ENCODE measurements around the gene RPS6KA3. TPM values are rescaled to one million over a fixed set of nuclear protein-coding genes. Genes with fewer than 3 reads are reported as not detected.

Gene RPS6KA3
- total RNA-seq, 2 donors from 2014 or later: 13.9 to 20.5 TPM

DNA sequence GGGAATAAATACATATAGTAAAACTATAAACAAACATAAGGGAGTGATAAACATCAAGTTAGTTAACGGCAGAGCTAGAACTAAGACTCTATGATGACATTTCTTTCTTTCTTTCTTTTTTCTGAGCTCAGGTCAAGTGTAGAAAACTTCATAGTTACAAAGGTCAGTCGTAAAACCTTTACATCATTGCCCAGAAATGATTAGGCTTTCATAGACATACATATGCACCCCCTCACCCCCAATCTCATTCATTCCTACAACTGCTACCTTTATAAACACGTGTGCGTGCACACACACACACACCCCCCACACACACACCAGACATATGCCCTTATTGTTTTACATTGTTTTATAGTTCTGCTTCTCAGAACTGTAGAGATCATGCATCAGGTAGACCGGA, 130.8 kb downstream of the RPS6KA3 start:
- no peak overlapping the region for H3K4me3 Mint-ChIP-seq
- H3K36me3 ChIP-seq (ENCODE audit: control insufficient read depth, insufficient read depth, low read length): peaks cover 73% of the 10 kb centered on the region

DNA sequence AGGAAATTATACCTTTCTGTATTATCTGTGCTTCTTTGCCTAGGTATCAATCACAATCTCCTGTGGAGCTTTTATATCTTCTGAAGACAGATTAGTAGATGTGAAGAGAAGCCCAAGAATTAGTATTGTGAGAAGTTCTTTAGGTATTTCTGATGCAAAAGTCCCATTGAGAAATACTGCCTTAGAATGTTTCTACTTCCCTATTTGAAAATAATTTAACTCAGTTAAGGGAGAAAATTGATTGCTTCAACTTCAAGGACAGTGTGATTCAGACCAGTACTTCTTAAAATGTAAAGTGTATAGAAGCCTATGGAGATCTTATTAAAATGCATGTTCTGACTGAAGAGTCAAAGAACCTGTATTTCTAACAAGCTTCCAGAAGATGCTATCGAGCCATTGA, 134.0 kb downstream of the RPS6KA3 start:
- no peak for DNase-seq
- Histone ChIP-seq H3K36me3 (ENCODE audit: control insufficient read depth, insufficient read depth, low read length) (peaks cover 76% of the 10 kb centered on the region), H3K27me3 (ENCODE audit: control insufficient read depth, insufficient read depth, low read length, poor library complexity, severe bottlenecking) (no peaks in the 10 kb centered on the region), H3K4me3 (ENCODE audit: low read length) (no peak overlapping the region), H3K27ac (ENCODE audit: low read depth, low read length) (no peak overlapping the region), H3K9ac (ENCODE audit: extremely low read depth, low read length, poor library complexity, severe bottlenecking) (no peak overlapping the region), H3K9me3 (ENCODE audit: control insufficient read depth, low read length) (no peaks in the 10 kb centered on the region), H3K4me1 (ENCODE audit: control insufficient read depth, insufficient read depth, low read length) (no peaks in the 10 kb centered on the region)
- Mint-ChIP-seq H3K27me3 (ENCODE audit: insufficient read depth) (no peaks in the 10 kb centered on the region), H3K9me3 (peaks cover 16% of the 10 kb centered on the region), H3K4me3 (no peak overlapping the region), H3K36me3 (ENCODE audit: low read depth) (peaks cover 40% of the 10 kb centered on the region), H3K4me1 (no peaks in the 10 kb centered on the region), H3K27ac (no peak overlapping the region)
- WGBS, 2 experiments (ENCODE audit: insufficient coverage in 1 of 2, insufficient read length in 1 of 2): 92% methylated on average over 1 of the region's 1 CpG; no CpG with 5 or more reads in 1 of the 2 experiments
- TF ChIP-seq, protein P1, sequence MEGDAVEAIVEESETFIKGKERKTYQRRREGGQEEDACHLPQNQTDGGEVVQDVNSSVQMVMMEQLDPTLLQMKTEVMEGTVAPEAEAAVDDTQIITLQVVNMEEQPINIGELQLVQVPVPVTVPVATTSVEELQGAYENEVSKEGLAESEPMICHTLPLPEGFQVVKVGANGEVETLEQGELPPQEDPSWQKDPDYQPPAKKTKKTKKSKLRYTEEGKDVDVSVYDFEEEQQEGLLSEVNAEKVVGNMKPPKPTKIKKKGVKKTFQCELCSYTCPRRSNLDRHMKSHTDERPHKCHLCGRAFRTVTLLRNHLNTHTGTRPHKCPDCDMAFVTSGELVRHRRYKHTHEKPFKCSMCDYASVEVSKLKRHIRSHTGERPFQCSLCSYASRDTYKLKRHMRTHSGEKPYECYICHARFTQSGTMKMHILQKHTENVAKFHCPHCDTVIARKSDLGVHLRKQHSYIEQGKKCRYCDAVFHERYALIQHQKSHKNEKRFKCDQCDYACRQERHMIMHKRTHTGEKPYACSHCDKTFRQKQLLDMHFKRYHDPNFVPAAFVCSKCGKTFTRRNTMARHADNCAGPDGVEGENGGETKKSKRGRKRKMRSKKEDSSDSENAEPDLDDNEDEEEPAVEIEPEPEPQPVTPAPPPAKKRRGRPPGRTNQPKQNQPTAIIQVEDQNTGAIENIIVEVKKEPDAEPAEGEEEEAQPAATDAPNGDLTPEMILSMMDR (conservative IDR thresholded peaks at IDR 0.05): no peak

More for the DNA sequence above, 130.8 kb downstream of the RPS6KA3 start:
- Histone ChIP-seq H3K9me3 (ENCODE audit: control insufficient read depth, low read length) (no peaks in the 10 kb centered on the region), H3K4me3 (ENCODE audit: low read length) (no peak overlapping the region), H3K9ac (ENCODE audit: extremely low read depth, low read length, poor library complexity, severe bottlenecking) (no peak overlapping the region), H3K27me3 (ENCODE audit: control insufficient read depth, insufficient read depth, low read length, poor library complexity, severe bottlenecking) (no peaks in the 10 kb centered on the region), H3K27ac (ENCODE audit: low read depth, low read length) (no peak overlapping the region), H3K4me1 (ENCODE audit: control insufficient read depth, insufficient read depth, low read length) (no peaks in the 10 kb centered on the region)
- no peak for DNase-seq
- Mint-ChIP-seq H3K27me3 (ENCODE audit: insufficient read depth) (no peaks in the 10 kb centered on the region), H3K27ac (no peak overlapping the region), H3K4me1 (peaks cover 10% of the 10 kb centered on the region), H3K9me3 (peaks cover 29% of the 10 kb centered on the region), H3K36me3 (ENCODE audit: low read depth) (peaks cover 42% of the 10 kb centered on the region)
- 89 to 100% methylated on average over 3 to 5 of the region's 5 CpGs for WGBS, 2 experiments (ENCODE audit: insufficient coverage in 1 of 2, insufficient read length in 1 of 2)
- TF ChIP-seq, protein P1 (conservative IDR thresholded peaks at IDR 0.05): no peak

DNA sequence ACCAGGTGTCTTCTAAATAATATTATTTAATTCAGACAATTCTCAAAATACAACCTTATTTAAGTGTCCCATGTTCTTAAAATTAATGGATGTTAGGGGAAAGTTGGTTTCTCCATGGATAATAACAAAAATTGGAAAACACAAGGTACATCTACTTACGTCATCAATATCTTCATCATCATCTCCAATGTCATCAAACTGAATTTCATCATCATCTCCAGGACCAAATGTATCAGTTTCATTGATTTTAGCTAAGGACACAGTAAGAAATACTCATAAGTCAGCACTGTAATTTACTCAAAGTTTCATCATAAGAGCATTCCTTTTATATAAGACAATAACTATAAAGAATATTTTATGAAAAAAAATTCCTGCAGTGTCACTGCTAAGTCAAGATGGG, 136.4 kb downstream of the RPS6KA3 start:
- peaks cover 21% of the 10 kb centered on the region for H3K36me3 Mint-ChIP-seq (ENCODE audit: low read depth)
- Histone ChIP-seq H3K27me3 (ENCODE audit: control insufficient read depth, insufficient read depth, low read length, poor library complexity, severe bottlenecking) (no peaks in the 10 kb centered on the region), H3K9me3 (ENCODE audit: control insufficient read depth, low read length) (no peaks in the 10 kb centered on the region), H3K27ac (ENCODE audit: low read depth, low read length) (no peak overlapping the region), H3K4me3 (ENCODE audit: low read length) (no peak overlapping the region), H3K36me3 (ENCODE audit: control insufficient read depth, insufficient read depth, low read length) (peaks cover 58% of the 10 kb centered on the region), H3K9ac (ENCODE audit: extremely low read depth, low read length, poor library complexity, severe bottlenecking) (no peak overlapping the region), H3K4me1 (ENCODE audit: control insufficient read depth, insufficient read depth, low read length) (no peaks in the 10 kb centered on the region)
- no peak overlapping the region for H3K27ac Mint-ChIP-seq
- DNase-seq: no peak
- H3K4me3 Mint-ChIP-seq: no peak overlapping the region
- H3K27me3 Mint-ChIP-seq (ENCODE audit: insufficient read depth): no peaks in the 10 kb centered on the region
- 93 to 100% methylated on average over 1 of the region's 1 CpG for WGBS, 2 experiments (ENCODE audit: insufficient coverage in 1 of 2, insufficient read length in 1 of 2)
- H3K4me1 Mint-ChIP-seq: no peaks in the 10 kb centered on the region
- TF ChIP-seq, protein P1 (conservative IDR thresholded peaks at IDR 0.05): no peak
- peaks cover 10% of the 10 kb centered on the region for H3K9me3 Mint-ChIP-seq

Measured in endodermal cell (in vitro differentiated cells).